Stimulated activated CD8-positive, alpha-beta memory T cell treated with anti-CD3 and anti-CD28 coated beads, Interleukin-7, amount 100 ng/mL, for 48 hours (primary cell): ENCODE results near the gene TRAPPC3L.

Experiments
- DNase-seq, 2 donors: peaks; one replicate each; pipeline ENCODE4 v3.0.0-alpha.2; 2020; ENCODE audit warnings: low read depth in 1 of 2; ENCODE audit errors: extremely low read depth in 1 of 2

TRAPPC3L gene

GRCh38 chr6:116545651-116546050 is at the start of gene TRAPPC3L:
Gene TRAPPC3L, minus strand, starts transcription at chr6:116545684. Its CDS starts 170 bp downstream, at chr6:116545514.
- DNase-seq: no peak

DNA sequence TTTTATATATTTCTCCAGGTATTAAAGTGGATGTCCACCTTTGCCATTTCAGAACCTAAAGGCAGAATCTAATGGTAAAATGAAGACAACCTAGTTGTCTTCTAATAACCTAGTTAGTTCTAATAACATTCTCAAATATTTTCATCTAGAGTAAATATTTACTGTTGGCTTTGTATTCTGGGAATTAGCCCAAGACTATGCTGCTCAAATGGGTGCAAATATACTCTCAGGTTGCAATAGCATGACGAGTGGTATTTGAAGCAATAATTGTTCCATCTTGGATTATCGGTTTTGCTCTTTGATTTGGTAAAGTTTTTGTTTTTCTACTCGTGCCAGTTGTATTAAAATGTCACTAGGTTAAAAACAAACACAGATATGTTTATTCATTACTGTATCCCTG is 49.8 kb upstream of the TRAPPC3L start:
- DNase-seq: no peak

- no peak for DNase-seq
These were observed 41.3 kb upstream of the TRAPPC3L start for GRCh38 chr6:116586738-116587137.

DNA sequence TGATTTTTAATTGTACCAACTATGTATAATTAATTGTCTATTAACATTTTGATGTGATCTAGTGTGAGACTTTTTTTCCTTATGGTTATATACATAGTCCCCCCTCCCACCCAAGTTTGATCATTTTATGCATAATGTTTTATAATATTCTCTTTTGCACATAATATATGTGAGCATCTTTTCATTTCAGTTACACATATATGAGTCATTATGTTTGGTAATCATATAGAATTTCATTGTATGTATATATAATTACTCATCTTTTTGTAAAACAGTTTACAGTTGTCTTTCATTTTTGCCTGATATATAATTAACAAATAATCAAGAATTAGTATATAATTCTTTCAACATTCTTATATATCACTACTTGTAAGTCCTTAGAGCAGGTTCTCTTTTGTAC is 40.8 kb upstream of the TRAPPC3L start:
- no peak for DNase-seq

- no peak for DNase-seq
These were observed 34.7 kb upstream of the TRAPPC3L start for GRCh38 chr6:116580198-116580597.

DNA sequence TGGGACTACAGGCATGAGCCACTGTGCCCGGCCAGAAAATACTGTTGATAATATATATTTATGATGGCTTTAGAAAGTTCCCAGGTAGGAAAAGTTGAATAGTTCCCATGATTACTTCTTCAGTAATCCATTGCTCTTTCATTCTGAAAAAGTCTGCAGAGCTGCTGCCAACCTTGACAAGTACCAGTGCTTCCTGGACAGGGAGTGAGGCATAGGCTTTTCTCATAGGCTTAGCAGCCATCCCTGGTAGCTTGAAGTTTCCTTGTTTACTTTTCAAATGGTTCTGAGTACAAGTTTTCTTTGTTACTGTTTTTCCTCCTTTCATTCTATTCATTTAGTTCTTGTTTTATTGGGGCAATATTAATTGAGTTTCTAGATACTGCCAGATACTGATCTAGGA is 33.7 kb upstream of the TRAPPC3L start:
- no peak for DNase-seq

- DNase-seq: no peak
These were observed 32.9 kb upstream of the TRAPPC3L start for GRCh38 chr6:116578335-116578734.

- no peak for DNase-seq
These were observed 32.0 kb upstream of the TRAPPC3L start for GRCh38 chr6:116577486-116577885.

- no peak for DNase-seq
These were observed 29.7 kb upstream of the TRAPPC3L start for GRCh38 chr6:116575227-116575626.

GRCh38 chr6:116572162-116572561 is 26.7 kb upstream of the TRAPPC3L start:
- DNase-seq: no peak

GRCh38 chr6:116571683-116572000 is 26.2 kb upstream of the TRAPPC3L start:
- no peak for DNase-seq

- DNase-seq: peak; percentile 96 to 98
These were observed 25.6 kb upstream of the TRAPPC3L start, which contains the start of gene RWDD1 for GRCh38 chr6:116570856-116571682. Gene RWDD1, plus strand, starts transcription at chr6:116571504. Its CDS starts 79 bp downstream, at chr6:116571583.

- no peak for DNase-seq
These were observed 23.6 kb upstream of the TRAPPC3L start for GRCh38 chr6:116568821-116569755.

DNA sequence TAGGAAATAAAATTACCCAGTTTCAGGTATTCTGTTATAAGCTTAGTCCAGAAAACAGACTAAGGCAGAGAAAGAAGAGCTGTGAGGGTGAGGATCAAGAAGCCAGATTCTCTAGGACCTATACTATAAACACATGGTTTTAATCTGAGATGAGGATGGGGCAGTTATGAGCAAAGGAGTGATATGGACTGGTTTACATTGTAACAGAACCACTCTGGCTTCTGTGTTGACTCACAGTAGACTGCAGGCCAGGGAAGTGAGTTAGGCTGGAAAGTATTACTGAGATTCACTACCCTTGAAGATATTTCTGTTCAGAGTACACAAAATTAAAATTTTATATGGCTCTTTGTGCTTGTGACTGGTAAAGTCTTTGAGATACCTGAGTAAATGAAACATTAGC is 22.6 kb upstream of the TRAPPC3L start:
- no peak for DNase-seq

GRCh38 chr6:116564921-116565872 is 19.7 kb upstream of the TRAPPC3L start:
- DNase-seq: no peak

DNA sequence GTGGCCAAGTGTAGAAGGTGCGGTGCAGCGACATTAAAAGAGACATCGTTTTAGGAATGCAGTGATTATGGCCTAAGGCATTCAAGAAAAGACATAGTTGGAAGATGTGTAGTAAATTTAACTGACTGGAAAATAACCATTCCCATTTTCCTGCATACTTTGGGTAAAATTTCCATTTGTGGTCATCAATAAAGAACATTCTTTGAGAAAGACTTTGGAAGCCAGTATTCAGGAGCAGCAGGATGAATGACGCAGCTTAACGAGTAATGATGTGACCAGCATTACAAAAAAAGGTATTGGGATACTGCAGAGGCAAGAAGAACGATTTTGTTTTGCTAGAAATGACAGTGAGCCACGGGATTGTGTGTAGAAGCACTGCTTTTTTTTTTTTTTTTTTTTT is 18.8 kb upstream of the TRAPPC3L start:
- DNase-seq: no peak

- no peak for DNase-seq
These were observed 18.3 kb upstream of the TRAPPC3L start for GRCh38 chr6:116563830-116564229.

- DNase-seq: no peak
These were observed 17.1 kb upstream of the TRAPPC3L start for GRCh38 chr6:116562614-116563013.

- DNase-seq: no peak
These were observed 16.5 kb upstream of the TRAPPC3L start for GRCh38 chr6:116562019-116562403.

GRCh38 chr6:116561377-116562018 is 16.0 kb upstream of the TRAPPC3L start:
- peak; percentile 20 to 38 for DNase-seq
